ENCODE results near the gene ACTC1.
"Not testable (repeated sequence)": the region's sequence is repeated elsewhere in the genome, so short reads cannot be mapped to it uniquely, and the experiment has no call there.

Gene ACTC1

DNA sequence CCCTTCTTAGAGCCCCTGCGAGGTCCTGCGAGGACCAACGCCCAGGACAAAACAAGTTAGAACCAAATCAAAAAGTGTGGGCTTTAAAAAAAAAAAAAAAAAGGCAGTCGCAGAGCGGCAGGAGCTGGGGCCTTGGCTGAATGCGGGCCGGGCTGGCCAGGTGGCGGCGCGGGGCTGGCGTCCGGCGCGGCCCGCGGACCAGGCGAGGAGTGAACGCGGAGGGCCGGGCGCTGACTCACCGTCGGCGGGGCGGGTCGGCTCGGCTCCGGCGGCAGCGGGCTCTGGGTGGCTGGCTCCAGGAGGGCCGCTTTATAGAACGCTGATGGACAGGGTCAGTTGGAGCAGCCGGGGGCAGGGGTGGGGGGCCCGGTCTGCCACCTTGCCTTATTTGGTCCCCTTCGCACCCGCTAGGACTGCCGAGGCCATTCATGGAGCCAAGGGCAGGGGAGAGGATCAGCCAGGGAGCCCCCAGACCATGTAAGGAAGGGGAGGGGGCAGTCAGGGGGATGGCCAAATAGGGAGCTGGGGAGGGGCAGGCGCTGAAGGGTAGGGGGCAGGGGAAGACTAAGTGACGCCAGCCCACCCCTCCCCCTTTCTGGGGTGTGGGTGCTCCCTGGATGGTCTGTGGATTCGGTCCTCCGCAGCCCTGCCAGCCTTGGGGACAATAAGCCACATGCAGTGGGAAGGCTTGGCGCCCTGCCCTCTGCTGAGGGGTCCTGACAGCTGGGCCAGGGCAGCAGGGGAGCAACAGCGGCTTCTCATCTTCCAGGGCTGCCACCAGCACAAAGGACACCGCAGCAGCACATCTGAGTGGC, at the start of gene ACTC1:
ACTC1 (minus strand) TSS at position 283 of the 815 bp plus-strand sequence. CDS start 741 bp downstream, outside the sequence.
- no peak for DNase-seq (ENCODE audit: low spot score)

DNA sequence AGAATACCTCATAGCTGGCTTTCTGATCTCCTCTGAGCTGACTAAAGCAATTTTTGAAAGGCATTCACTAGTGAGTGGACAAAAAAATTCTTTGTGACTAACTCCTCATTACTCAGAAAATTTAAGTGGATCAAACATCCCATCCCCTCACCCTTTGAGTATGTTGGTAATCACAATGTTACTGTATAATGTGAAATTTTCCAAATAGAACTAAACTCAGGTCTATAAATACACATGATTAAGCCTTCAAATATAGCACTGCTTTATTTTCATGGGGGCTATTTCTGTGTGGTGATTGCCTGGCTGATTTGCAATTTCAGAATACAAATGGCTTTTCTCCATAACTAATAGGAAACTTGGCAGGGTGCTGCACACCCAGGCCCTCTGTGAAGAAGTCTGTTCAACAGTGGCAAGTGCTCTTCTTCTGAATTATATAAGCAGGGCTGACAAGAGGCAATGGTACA, 45.9 kb upstream of the ACTC1 start:
- DNase-seq (ENCODE audit: low spot score), result no peak

DNA sequence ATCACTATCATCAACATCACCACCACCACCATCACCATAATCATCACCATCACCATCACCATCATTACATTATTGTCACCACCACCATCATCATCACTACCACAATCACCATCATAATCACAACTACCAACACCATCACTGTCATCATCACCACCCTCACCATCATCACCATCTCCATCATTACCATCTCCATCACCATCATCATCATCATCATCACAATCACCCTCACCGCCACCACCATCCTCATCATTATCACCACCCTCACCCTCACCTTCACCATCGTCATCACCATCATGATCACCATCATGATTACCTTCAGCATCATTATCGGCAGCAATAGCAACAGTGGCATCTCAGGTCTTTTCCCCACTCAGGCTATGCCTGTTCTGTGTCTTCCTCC, 42.9 kb upstream of the ACTC1 start:
- no peak for DNase-seq (ENCODE audit: low spot score)

DNA sequence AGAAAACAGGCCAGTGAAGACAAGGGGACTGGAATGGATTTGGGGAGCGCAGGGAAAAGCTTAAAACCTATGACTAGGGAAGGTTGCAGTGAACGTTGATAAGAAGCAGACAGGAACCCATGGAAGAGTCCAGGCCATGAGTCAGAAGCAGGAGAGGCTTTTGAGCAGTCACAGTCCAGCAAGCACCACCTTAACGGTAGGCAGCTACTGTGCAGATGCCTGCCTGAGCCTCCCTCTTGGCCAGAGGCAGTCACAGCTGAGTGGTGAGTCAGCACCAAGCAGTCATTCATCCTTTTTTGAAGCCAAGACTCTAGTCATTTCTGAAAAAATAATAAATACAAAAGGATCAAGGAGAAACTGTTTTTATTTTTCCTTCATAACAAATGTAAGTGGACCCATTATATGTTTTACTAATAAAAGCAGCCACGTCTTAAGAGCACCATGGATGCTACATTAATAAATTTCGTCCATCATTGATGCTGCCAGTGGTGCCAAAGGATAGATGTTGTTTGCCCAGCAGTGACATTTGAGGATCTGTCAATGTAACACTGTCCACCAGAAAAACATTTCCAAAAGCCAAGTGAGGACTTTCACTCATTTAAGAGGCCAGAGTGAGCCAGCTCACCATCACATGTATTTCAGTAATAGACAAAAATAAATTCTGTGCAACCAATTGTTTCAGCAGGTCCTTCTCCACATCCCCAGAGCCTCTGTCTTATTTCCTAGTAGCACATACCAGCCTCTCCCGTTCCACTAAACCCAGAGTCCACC, 42.1 kb upstream of the ACTC1 start:
- no peak for DNase-seq (ENCODE audit: low spot score)

DNA sequence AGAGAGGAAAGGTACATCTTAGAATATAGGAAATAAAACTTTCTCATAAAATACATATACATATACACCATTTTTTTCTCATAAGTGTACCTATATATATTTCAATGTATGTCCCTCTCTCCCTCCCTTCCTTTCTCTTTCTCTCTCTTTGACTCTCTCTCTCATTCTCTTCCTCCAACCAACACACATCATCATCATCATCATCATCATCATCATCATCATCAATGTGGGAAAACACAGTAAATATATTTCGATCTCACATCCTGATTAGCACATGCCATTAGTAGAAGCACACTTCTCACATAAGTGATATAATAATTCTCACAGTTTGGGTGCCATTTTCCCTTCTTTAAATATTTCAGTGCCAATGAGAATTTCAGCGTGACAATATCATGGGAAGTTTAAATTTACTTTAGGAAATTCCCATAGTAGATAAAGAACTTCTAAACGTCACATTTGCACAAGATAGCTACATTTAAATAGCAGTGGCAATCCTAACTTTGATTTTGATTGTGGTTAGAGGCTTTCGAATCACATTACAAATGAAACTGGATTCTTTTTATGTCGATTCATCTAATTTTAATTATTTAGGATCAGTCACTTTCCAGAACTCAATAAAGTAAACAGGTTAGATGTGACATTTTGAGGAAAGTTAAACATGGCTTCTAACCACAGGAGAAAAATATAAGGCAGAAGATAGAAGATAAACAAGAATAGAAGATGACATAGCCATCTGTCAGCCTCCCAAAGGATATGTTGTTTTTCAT, 33.0 kb upstream of the ACTC1 start:
- DNase-seq (ENCODE audit: low spot score), result no peak

DNA sequence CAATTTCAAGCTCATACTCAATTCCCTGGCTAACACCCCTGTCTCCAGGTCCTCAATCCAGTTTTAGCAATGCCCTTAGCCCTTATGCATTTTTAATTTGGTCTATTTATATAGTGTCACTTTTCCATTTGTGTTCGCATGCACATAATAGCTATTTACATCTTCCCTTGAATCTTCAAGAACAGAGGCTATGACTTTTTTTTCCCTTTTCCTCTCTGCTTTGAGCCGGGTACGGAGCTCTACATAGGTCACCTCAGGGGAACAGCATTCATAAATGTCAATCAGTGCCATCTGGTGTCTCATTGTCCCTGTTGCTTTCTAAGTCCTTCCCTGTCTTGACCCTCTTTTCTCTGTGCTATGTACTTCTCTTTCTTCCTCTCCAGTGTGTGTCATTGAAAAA, 26.5 kb upstream of the ACTC1 start:
- DNase-seq (ENCODE audit: low spot score), result no peak

DNA sequence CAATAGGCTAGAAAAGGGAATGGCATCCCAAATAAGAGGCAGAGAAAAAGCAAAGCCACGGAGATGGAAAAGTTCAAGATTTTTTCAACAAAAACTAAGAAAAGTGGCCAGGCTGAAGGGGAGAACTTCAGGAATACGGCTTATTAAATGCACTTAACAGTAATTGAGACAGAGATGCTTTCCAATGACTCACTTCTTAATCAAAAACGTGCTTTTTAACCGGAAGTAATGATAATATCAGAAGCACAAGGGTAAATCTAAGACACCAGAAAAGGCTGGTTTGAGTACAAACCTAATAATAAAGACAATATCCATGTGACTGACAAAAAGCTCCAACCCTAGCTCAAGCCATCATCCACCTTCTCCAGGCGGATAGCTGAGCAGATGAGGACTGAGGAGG, 24.8 kb upstream of the ACTC1 start:
- no peak for DNase-seq (ENCODE audit: low spot score)

DNA sequence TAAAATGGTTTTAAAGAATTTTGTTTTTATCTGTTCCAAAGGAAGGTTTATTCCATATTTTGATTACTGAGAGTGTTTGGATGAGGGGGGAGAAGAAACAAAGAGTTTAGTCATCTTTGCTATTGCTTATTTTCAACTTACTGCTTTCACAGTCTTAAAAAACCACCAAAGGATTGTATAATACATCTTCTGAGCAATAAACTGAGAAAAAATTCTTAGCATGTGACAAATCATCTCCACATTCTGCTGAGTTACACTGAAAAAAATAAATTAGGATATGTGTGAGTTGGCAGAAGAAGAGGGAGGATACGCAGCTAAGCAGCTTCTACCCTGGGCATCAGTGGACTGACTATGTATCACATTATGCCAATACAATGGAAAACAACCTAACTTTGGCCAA, 23.2 kb upstream of the ACTC1 start:
- no peak for DNase-seq (ENCODE audit: low spot score)

DNA sequence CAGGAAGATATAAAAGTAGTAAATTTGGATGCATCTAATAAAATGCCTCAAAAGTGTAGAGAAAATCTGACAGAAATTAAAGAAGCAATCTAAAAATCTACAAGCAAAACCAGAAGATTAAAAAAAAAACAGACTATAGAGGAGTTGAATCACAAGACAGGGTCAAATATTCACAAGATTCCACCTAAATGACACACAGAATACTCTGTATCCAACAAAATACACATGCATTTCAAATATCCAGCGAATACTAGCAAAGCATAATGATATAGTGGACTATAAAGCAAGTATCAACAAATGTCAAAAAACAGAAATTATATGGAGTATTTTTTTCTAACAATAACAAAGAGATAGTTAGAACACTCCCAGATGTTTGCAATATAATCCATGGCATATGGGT, 20.5 kb upstream of the ACTC1 start:
- no peak for DNase-seq (ENCODE audit: low spot score)

DNA sequence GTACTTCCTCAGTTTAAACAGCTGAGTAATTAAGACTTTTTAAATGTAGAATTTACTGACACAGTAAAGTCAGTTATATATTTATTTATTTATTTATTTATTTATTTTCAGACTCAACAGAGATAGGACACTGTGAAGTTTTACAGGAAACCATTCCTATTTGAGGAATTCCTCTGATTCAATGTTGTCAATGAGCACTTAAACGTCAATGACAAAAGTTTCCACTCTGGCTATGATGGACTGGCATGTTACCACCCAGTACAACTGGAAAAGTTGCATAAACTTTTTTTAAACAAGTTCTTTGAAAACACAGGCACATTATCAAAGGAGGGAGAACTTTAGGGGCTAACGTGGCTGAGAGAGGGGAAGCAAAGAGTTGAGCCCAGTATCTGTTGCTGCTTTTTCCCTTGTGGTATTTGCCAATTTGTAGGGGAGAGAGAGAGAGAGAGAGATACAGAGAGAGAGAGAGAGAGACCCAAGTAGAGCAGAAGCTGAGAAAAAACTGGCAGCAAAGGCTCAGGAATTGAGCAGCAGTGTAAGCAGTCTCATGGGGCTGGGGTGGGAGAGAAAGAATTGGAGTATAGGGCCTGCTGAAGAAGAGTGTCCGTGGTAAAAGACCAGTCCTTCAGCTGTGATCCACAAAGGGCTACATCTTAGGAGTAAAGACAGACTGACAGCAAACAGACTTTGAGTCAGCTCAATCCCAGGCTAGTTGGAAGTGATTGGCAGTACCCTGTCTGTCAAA, 18.3 kb upstream of the ACTC1 start:
- no peak for DNase-seq (ENCODE audit: low spot score)

DNA sequence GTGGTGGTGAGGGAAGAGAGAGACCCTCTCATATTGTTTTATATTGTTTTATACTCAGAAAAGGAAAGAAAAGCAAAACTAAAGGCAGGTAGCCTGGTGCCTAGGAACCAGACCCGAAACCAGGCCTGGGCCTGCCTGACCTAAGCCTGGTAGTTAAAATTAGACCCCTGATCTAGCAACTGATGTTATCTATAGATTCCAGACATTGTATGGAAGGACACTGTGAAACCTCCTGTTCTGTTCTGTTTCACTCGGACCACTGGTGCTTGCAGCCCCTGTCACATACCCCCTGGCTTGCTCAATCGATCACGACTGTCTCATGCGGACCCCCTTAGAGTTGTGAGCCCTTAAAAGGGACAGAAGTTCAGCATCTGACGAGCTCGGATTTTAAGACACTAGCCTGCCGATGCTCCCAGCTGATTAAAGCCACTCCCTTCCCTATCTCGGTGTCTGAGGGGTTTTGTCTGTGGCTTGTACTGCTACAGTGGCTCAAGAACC, 17.6 kb upstream of the ACTC1 start:
- not testable (repeated sequence) for DNase-seq (ENCODE audit: low spot score)

DNA sequence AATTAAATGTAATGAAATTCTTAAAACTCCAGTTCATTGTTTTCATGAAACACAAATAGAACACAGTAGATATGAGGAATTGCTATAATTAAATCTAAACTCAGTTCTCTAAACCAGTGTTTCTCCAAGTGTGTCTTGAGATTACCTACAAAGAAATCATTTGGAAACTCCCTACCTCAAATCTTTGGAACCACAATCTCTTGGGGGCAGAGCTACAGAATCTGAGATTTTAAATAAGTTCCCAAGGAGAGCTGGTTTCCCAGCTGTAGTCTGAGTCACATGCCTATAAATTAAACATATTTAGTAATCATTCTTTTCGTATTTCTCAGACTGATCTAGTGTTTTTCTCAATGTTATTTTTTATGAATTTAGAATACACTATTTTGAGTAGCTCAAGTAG, 17.0 kb upstream of the ACTC1 start:
- no peak for DNase-seq (ENCODE audit: low spot score)

DNA sequence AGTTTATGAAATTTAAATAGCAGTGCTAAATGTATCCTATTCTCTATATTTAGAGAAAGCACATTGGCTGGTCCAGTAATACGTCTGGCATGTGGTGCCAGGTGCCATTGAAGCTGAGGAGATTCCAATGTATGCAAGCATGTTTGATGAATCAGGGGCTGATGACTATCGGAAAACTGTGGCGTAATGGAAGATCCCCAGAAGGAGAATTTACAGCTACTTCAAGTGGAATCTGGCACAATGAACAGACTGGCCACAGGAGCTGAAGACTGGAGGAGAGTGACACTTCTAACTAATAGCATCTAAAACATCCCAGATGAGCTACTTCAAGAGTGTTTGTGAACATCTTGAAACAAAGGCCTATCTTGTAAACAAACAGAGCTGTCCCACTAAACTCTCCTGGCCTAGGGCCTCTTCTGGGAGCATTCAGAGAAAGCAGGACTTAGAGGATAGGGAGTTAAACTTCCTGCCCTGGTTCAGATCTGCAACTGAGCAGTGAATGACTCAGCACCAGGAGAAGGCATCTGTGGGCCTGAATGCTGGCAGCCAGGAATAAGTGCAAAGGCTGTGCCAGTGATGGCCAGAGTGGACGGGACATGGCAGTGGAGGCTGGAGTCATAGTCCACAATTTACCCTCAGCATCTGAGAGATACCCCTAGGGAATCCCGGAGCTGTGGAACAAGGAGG, 15.2 kb upstream of the ACTC1 start:
- DNase-seq (ENCODE audit: low spot score), result no peak

DNA sequence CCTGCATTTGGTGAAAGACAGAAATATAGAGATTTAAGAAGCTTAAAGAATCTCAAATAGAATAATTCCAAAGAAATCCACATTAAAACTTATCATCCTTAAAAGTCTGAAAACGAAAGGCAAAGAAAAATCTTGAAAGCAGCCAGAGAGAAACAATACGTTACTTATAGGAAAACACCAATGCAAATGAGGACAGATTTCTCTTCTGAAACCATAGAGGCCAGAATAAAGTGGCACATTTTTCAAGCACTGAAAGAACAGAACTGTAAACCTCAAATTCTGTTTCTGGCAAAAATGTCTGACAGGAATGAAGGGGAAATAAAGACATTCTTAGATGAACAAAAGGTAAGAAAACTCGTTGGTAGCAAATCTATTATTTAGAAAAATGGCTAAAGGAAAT, 13.8 kb upstream of the ACTC1 start:
- no peak for DNase-seq (ENCODE audit: low spot score)

DNA sequence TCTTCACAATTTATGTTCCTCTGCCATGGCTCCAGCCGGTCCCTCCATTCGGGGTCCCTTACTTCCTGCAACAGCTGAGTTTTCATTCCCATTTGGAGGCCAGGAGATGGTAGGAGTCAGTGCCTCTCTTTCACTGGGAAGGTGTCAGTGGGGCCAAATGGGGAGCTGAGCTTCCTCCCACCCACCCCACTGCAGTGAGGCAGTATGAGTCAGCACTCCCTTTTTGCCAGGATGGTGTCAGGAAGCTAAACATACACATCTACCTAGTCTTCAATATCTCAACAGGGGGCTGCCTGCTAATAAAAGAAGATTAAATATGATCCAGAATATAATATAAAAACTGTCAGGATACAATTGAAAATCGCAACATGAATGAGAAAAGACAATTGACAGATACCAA, 12.7 kb upstream of the ACTC1 start:
- no peak for DNase-seq (ENCODE audit: low spot score)

DNA sequence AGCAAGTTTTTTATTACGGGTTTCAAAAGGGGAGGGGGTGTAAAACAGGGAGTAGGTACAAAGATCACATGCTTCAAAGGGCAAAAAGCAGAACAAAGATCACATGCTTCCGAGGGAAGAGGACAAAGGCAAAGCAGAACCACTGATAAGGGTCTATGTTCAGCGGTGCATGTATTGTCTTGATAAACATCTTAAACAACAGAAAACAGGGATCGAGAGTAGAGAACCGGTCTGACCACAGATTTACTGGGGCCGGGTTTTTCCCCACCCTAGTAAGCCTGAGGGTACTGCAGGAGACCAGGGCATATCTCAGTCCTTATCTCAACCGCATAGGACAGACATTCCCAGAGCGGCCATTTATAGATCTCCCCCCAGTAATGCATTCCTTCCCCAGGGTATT, 11.9 kb upstream of the ACTC1 start:
- DNase-seq (ENCODE audit: low spot score), result not testable (repeated sequence)

DNA sequence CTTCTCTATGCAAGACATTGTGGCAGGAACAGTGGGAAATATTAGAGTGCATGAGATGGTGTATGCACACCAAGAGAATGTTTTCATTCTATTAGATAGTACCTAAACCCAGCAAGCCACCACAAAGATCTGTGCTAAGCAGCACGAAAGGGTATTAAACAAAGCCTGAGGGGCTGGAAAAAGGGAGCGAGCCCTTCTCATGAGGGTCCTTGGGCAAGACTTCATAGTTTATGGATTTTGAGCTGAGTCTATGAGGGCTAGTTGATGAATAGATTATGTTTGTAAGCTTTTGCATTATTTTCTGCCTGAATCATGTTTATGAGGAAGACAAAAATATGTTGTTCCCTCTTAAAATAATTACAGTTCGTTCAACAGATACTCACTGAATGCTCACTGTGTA, 9.4 kb upstream of the ACTC1 start:
- DNase-seq (ENCODE audit: low spot score), result no peak

DNA sequence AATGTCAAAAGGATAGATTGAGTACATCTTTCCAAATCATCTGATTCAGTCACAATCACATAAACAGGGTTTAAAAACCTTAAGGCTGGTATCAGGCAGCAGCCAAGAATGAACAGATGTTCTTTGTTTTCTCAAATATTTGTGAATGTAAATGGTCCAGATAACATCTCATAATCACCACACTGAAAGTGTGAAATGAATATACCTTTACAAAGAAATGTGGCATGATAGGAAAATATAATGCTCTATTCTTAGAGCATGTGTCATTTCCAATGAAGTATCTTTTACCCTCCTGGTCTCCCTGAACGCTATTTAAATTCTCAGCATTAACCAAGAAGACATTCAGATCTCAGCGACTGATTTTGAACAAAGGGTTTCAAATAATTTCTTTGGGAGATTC, 8.8 kb upstream of the ACTC1 start:
- no peak for DNase-seq (ENCODE audit: low spot score)

DNA sequence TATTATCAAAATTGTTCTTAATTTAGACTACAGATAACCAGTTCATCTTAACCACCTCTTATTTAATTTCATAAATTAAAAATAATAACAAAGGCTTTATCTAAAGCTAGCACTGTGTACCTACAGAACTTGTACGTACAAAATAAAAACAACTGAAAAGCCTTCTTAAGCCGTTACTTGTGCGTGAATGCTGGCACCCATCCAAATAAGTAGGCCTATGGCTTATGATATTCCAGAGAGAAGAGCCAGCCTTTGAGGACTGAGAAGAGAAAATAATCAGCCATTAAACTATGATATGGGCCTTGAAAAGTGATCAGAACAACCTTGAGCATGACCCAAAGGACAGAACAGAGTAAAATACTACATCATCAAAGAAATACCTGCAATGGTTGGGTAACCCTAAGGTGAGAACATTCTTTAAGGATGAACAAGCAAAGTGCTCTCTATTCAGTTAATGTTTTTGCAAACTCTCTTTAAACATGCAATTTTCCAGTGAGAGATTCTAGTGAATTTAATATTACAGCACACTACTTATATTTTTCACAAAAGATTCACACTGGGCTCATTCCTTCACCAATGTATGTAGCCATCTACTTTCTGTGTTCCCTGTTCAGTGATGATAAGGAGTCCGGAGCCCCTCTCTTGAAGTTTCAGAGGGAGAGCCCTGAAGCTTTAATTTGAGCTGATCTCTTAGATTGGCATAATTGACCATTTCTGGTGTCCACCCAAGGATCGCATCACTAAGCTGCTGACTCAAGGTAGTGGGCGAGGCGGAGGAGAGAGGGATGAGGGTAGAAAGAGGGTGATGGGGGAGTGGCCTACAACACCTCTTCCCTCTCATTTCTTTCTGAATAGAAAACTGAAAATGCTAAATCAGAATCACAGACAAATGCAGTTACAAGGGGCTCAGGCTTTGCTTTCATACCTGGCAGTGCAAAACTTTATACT, 7.7 kb upstream of the ACTC1 start:
- no peak for DNase-seq (ENCODE audit: low spot score)

DNA sequence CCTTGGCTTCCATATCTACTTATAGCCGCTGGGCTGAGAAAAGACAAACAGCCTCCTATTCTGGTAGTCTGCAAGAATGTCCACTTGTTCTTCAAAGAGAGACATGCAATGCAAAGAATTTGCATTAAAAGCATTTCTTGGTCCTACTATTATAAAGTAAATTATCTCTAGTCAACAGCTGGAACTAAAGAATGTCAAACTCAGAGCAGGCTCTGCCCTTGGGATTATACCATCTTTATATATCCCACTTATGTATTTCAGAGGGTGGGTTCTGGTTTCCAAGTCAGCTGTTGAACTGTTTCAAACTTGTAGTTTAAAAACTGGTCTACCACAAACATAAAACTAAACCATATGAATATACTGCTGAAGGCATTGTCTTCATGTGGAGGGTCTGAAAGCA, 7.0 kb upstream of the ACTC1 start:
- no peak for DNase-seq (ENCODE audit: low spot score)

Data from CD4-positive, alpha-beta T cell treated with Interleukin-6 at 100 ng/mL for 8 hours (primary cell).